A549 (cell line): Measurements from ENCODE around the gene DNAJC8.

Experiments
- EHMT2 ChIP-seq: fragments of 200-600 bp; sonication (generic); IDR thresholded peaks from 2 replicates; pipeline ENCODE4 v1.6.1; 2016; ENCODE audit warnings: antibody characterized with exemption, low read depth, mild to moderate bottlenecking, moderate library complexity
- HOXA7 ChIP-seq: fragments of 250-450 bp; sonication (Bioruptor Pico); IDR thresholded peaks from 2 replicates; pipeline ENCODE4 v1.5.0; 2020; ENCODE audit warnings: mild to moderate bottlenecking, moderate library complexity
- POLR2AphosphoS2 ChIP-seq: conservative IDR thresholded peaks from 2 replicates; pipeline ENCODE4 v1.6.1; 2012; ENCODE audit warnings: low read length, improper control_type of control experiment, inconsistent platforms
- TF ChIP-seq, protein P1 (sequence below): fragments of 200-600 bp; sonication (generic); IDR thresholded peaks from 2 replicates; pipeline ENCODE4 v1.6.1; 2016; ENCODE audit warnings: antibody characterized with exemption, mild to moderate bottlenecking, moderate library complexity
- TF ChIP-seq, protein P2 (sequence below): fragments of >200 bp; sonication (Bioruptor Twin); formaldehyde crosslinking; IDR thresholded peaks from 3 replicates; pipeline ENCODE4 v1.5.1; 2016
- TF ChIP-seq, protein P3 (sequence below): IDR thresholded peaks from 2 replicates; pipeline ENCODE4 v1.6.1; 2012

DNA sequence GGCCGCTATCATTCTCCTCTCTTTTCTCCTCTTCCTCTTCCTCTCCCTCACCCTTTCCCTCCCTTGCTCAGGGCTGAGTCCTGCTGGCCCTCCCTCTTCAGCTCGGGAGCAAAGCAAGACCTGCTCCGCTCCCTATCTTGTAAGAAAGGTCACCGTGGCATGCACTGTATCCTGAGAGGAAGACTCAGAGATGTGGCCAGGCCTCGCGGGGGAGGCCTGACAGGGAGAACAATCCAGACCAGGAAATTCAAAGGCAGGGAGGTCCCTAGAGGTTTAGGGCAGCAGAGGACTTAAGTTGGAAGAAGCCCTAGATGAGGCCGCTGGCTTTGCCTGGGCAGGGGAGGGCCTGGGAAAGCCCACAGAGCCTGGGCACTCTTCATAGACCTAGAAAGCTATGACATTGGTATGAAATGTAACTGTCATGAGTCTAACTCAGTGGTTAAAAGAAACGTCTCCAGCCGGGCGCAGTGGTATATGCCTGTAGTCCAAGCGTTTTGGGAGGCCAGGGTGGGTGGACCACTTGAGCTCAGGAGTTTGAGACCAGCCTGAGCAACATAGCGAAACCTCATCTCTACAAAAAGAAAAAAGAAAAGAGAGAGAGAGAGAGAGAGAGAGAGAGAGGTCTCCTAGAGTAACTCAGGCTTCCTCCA lies 41.7 kb downstream of the DNAJC8 start:
- TF ChIP-seq, protein P1, sequence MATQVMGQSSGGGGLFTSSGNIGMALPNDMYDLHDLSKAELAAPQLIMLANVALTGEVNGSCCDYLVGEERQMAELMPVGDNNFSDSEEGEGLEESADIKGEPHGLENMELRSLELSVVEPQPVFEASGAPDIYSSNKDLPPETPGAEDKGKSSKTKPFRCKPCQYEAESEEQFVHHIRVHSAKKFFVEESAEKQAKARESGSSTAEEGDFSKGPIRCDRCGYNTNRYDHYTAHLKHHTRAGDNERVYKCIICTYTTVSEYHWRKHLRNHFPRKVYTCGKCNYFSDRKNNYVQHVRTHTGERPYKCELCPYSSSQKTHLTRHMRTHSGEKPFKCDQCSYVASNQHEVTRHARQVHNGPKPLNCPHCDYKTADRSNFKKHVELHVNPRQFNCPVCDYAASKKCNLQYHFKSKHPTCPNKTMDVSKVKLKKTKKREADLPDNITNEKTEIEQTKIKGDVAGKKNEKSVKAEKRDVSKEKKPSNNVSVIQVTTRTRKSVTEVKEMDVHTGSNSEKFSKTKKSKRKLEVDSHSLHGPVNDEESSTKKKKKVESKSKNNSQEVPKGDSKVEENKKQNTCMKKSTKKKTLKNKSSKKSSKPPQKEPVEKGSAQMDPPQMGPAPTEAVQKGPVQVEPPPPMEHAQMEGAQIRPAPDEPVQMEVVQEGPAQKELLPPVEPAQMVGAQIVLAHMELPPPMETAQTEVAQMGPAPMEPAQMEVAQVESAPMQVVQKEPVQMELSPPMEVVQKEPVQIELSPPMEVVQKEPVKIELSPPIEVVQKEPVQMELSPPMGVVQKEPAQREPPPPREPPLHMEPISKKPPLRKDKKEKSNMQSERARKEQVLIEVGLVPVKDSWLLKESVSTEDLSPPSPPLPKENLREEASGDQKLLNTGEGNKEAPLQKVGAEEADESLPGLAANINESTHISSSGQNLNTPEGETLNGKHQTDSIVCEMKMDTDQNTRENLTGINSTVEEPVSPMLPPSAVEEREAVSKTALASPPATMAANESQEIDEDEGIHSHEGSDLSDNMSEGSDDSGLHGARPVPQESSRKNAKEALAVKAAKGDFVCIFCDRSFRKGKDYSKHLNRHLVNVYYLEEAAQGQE, result no peak
- TF ChIP-seq, protein P2, sequence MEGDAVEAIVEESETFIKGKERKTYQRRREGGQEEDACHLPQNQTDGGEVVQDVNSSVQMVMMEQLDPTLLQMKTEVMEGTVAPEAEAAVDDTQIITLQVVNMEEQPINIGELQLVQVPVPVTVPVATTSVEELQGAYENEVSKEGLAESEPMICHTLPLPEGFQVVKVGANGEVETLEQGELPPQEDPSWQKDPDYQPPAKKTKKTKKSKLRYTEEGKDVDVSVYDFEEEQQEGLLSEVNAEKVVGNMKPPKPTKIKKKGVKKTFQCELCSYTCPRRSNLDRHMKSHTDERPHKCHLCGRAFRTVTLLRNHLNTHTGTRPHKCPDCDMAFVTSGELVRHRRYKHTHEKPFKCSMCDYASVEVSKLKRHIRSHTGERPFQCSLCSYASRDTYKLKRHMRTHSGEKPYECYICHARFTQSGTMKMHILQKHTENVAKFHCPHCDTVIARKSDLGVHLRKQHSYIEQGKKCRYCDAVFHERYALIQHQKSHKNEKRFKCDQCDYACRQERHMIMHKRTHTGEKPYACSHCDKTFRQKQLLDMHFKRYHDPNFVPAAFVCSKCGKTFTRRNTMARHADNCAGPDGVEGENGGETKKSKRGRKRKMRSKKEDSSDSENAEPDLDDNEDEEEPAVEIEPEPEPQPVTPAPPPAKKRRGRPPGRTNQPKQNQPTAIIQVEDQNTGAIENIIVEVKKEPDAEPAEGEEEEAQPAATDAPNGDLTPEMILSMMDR, result no peak
- TF ChIP-seq, protein P3, sequence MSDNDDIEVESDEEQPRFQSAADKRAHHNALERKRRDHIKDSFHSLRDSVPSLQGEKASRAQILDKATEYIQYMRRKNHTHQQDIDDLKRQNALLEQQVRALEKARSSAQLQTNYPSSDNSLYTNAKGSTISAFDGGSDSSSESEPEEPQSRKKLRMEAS, result no peak
- no peak for TF ChIP-seq EHMT2
- TF ChIP-seq POLR2AphosphoS2, result no peak
- no peak for TF ChIP-seq HOXA7 (CRISPR knock-in tag)
